GM18861 (cell line): Measurements from ENCODE around the gene PLAAT1.
A peak's percentile ranks its signal among the peaks of the same experiment; 100 is the strongest.

Experiments
- ATAC-seq: cut with Tn5 transposase; IDR thresholded peaks from one replicate; pipeline ENCODE4 v1.9.1; 2021; ENCODE audit not compliant: unreplicated experiment

The PLAAT1 gene

DNA sequence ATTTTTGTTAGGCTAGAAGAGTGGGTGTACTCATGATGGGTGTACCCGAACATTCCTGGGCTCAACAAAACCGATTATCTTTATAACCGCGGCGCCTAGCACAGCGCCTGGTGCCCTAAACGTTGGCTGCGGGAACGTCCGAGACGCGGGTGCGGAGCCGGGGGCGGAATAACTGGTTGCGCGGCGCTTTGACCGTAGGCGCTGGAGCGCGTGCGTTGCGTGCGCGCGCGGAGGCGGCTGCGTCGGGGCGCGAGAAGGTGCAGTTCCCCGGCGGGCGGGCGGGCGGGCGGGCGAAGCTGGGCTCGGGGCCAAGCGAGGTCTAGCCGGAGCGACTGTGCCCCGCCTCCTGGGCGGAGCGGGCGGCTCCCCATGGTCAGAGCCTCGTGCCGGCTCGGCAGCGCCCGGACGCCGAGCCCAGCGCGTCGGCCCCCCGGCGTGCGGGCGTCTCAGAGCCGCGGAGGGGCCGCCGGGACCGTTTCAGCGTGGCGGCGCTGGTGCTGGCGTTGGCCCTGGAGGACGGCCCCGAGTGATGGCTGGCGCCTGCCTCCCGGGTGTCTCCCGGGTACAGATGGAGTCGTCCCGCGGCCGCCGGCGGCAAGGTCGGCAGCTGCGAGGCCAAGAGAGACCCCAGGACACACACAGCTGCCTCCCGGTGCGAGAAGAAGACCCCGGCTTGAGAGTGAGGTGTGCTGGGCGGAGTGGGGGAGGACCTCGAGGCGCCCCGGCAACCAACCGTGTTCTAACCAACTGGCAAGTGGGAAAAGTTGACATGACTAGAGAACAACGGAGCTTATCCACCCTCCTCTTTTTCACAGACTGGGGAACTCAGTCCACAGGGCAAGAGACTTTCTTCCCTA lies at the start of gene PLAAT1:
Gene PLAAT1 (plus strand): TSS at position 373 of the 857 bp plus-strand sequence. CDS start 14,429 bp downstream, outside the sequence.
- peak; percentile 54 for ATAC-seq

DNA sequence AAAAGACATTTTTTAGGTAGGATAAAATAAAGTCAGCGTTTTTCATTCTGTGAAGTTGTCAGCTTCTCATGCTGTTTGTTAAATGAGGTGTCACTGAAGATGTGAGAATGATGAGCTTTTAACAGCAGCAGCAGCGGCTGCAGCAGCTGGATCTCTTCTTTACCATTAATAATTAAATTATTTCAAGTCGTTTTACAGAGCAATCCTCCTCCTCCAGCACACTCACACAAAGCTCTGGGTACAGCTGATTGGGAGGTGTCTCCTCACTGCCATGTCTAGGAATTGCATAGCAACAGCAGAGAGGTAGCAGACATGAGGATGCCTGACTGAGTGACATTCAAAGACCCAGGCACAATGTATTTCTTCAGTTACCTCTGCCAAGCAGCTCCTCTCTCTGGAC lies 46.7 kb upstream of the PLAAT1 start:
- no peak for ATAC-seq

DNA sequence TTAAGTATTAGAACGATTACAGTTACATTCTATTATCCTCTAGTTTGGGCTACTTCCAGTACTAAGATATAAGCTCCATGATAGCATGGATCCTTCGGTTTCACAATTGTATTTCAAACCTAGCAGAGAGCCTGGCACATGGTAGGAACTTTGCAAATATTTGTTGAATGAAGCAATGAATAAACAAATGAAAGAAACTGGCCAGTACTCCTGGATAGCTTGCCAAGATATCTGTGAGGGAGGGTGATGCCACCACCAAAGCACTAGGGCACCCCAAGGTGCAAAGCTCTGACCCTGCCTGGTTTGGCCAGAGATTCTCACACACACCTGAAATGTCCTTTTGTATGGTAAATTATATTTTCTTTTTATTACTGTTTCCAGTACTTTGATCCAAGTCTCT lies 44.3 kb upstream of the PLAAT1 start:
- ATAC-seq: no peak

DNA sequence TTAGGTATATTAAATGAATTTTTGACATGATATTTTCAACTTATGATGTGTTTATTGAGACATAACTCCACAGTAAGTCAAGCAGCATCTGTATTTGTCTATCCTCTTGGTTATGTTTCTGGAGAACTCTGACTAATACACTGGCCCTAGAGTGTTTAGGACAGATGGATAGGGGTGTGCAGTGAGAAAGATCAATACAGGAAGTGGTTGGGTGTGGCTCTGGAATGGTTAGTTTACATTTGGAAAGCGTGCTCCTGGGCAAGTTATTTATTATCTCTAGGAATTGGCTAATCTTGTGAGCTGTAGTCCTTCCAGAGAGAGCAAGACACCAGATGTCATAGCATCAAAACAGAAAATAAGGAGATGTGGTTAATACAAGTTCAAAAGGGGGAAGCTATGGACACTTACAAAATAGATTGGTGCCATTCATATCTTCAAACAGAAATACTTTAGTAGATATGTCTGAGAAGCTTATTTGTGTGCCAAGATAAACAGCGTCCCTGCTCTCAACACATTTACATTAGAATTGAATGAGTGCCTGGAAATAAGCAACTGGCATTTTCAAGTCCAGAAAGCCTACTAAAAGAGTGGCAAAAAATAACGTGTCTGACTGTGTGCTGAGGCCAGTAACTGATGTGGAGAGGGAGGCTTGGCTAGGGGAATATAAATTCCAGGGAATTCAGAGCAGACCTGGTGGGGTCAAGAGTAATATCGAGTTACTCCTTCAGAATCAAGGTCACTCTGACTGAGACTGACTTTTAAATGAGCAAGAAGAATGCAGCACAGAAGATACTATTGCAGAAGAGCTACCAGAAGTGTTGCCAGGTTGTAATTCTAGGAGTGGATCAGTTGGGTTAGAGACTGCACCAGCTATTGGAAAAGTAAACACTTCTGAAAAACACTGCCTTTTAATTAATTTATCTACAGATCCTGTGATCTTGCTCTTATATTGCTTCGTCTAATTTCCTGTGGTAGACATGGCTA lies 33.4 kb upstream of the PLAAT1 start:
- ATAC-seq: no peak

DNA sequence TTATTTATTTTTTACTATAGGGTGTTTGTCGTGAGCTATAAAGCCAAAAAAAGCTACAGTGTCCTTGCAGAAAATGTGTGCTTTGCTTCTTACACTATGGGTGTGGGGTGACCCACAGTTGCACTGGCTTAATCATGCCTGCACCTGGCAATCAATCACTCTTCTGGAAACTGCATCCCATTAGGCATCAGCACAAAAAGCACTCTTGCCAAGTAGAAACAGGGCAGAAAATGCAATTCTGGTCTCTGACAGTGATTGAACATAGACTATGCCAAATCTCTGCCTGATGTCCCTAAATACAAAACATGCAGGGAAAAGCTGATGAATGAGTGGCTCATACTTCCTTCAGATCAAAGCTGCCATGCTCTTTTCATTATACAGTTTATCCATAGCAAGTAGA lies 30.4 kb upstream of the PLAAT1 start:
- no peak for ATAC-seq

DNA sequence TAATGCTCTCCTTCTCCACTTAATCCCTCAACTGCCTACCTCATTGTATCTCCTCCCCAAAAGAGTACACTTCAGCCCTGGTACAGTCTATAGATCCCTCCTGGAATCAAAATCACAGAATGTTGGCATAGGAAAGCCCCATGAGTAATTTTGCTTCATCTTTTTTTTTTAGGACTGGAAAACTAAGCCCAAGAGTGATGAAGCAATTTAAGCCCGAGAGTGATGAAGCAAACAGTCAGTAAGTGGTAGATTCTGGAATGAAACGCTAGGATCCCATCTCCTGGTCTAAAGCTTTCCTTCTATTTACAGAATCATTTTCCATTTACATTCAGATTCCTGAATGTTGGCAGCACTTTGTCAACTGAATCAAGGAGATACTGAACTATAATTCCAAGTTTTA lies 29.8 kb upstream of the PLAAT1 start:
- ATAC-seq: no peak

DNA sequence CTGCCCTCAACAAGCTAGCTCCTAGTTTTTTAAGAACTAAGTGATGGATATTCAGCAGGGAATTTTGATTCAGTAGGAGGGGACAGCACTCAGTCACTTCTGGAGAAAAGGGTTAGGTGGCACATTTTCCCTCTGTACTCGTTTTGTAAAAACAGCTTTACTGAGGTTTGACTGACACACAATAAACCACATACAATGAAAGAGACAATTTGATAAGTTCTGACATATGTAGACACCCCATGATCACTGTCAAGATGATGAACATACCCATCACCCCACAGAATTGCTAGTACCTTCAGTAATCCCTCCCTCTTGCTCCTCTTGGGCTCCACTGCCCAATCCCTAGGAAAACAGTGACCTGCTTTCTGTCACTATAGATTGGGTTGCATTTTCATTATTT lies 29.0 kb upstream of the PLAAT1 start:
- no peak for ATAC-seq

DNA sequence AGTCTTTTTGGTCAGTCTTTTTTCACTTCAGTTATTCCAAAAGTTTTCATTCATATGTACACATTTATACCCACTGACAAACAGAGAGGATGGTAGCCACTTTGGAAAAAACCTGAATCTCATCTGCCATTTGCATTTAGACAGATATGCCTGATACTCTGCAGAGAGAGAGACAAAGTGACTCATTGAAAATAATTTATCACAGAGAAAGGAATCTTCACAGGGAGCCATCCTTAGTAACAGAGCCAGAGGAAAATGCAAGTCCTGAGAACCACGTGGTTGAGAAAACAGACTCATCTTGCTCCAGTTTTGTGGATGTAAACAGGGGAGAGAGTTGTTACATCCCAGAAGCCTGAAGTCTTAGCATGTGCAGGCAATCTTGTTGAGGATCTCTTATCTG lies 28.2 kb upstream of the PLAAT1 start:
- ATAC-seq: no peak

DNA sequence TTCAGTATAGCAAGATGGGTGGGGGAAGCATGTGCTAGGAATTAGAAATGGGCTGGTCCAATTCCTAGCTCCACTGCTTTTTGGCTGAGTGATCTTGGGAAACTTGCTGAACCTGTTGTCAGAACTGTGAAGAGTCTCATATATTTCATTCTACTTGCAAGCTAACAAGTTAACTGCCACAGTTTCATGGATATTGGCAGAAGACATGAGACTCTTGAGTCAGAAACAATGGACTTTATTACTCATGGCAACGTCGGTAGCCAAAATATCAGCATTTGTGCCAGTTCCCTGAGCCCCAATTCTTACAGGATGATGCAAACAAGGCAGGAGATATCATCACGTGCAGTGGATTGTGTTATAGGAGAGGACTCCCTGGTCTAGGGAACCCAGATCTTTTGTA lies 26.6 kb upstream of the PLAAT1 start:
- ATAC-seq: no peak

DNA sequence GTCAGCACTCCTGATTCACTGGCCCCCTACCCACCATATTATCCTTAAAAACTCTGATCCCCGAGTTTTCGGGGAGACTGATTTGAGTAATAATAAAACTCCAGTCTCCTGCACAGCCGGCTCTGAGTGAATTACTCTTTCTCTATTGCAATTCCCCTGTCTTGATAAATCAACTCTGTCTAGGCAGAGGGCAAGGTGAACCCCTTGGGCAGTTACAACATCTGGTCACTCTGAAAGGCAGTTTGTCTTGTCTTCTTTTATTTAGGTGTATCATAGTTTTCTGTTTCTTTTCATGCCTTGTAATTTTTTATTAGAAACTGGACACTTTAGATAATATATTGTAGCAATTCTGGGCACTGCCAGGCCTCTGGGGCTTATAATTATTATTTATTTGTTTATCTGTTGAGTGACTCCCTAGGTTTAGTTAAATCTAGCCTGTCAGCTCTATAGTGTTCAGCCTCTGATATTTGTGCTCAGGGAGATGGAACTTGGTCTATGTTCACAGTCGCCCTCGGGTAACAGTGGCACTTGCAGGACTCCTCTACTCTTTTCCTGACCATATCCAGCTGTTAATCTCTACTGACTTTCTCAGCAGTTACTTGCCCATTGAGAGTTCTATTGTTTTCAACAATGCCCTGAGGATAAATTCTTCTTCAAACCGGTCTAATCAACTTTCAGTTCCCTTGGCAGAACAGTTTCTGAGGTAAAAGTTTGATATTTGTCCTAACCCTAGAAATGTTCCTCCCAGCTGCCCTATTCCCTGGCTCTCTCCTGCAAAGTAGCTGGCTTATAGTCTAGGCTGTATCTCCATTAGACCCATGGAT lies 15.5 kb upstream of the PLAAT1 start:
- ATAC-seq: no peak

DNA sequence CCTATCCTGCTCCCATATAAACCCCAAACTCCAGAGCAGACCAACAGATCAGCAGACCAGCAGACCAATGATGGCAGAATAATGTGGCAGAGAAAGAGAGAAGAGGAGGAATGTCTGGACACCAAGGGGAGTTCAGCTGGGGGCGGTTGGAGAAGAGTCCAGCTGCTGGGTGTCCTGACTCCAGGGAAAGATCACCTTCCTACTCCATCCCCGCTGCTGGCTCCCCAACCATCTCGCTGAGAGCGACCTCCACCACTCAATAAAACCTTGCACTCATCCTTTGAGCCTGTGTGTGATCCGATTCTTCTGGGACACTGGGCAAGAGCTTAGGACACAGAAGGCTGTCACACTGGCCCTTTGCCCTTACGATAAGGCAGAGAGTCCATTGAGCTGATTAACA lies 12.8 kb upstream of the PLAAT1 start:
- ATAC-seq: no peak

DNA sequence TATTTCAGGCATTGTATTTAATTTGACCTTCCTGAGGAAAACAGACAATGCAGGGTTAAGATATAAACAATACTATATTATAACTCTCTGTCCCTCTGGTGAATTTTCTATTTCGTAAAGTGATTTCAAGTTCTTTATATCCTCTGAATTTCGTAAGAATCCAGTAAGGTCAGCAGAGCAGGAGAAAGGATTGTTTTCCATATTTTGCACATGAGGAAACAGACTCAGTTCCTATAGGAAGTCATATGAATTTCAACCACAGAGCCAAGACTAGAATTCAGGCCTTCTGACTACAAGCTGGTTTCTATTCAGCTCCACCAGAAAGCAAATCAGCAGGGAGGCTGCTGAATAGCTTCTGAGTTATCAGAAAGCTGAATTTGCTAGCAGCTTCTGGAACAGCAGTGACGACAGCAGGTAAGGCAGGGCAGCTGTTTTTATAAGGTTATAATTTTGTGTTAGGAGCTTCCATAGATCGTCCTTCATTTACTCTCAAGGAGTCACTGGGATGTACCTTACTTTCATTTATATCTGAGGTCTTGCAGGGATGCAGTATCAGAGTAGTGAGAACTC lies 11.1 kb upstream of the PLAAT1 start:
- ATAC-seq: no peak

DNA sequence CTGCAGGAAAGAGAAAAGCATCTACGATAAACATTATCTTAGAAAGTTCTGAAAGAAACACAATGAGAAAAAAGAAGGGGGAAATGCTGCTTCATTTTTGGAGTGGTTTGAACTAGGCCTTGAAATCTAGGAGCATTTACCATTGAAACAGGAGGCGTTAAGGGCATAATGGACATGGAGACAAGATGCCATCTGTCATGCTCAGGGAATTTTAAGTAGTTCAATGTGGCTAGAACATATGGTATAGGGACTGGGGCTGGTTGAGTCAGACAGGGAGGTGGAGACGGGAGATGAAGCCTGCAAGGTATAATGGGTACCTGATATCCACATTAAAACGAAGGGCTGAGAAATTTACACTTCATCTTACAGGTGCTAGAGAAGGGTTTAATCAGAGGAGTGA lies 10.4 kb upstream of the PLAAT1 start:
- no peak for ATAC-seq

DNA sequence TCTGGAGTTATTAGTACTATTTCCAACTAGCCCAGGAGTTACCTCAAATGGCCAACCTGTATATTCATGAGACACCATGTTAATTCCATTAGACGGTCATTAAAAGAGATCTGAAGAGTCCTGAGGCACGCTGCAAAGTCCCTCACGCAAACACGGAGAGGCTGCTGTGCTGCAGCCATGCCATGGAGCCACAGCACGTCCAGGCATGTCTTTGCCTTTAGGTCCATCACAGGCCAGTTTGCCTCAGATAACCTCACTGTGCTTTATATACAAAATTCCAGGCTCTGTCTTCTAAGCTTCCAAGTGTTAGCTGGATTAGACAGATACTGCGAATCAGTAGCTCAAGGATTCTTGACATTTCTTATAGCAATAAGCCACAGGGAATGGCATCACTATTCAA lies 9.8 kb upstream of the PLAAT1 start:
- no peak for ATAC-seq

DNA sequence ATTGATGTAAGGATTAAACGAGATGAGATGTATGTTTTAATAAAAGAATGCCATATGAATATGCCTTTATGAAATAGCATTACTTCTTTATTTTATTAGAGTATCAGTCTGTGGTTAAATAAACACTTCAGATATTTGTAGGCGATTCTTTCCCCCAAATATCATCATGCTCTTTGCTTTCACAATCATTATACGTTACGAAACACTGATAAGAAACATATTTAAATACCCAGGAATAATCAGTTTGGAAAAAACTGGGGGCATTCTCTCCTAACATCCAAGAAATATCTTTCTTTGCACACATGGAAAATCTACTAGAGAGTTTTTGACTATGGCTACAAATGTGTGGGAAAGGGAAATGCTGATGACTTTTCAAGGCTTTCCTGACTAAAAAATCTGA lies 4.4 kb upstream of the PLAAT1 start:
- ATAC-seq: no peak

DNA sequence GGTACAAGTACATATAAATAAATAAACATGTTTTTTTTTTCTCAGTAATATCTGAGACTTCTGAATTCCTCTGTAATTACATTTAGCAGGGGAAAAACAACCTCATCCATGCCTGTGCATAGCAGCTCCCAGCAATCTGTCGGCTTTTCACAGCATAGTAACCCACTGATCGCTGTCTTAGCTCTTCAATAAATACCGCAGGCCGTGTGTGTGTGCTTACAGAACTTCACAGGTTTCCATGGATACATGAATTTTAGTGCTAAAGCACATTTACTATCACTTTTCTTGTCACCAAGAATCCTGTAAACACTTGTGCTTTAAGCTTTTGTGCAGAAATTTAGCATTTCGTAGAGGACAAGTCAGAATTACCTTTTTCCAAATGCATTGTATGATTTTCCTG lies 4.0 kb upstream of the PLAAT1 start:
- ATAC-seq: no peak

DNA sequence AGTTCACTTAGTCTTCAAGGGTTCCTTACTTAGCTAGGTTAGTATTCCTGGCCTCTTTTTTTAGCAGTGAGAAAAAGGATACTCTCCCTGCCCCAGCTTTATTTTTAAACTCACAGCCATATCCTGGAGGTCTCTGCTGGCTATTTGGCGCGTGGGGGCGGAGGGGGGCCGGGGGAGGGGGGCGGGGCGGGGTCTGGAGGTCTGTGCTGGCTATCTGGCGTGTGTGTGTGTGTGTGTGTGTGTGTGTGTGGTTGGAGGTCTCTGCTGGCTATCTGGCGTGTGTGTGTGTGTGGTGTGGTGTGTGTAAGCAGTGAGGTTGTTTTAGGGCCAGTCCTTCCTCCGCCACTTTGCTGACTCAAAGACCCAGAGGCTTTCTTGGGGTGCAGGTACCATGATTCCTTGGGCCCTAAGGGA lies 579 bp upstream of the PLAAT1 start:
- ATAC-seq: no peak

DNA sequence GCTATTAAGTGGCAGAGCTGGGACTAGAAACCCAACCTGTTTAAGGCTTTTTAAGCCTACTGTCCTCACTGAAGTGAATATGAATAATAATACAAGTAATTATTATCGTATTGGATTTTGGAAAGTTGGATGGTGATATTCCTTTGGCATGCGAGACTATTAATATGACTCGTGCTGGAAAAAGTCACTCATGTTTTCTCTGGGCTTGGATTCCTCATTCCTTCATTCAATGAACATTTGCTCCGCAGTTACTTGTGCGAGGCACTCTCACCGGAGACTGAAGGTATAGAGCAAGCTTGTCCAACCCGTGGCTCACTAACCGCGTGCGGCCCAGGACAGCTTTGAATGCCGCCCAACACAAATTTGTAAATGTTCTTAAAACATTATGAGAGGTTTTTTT lies 694 bp downstream of the PLAAT1 start:
- ATAC-seq: no peak

DNA sequence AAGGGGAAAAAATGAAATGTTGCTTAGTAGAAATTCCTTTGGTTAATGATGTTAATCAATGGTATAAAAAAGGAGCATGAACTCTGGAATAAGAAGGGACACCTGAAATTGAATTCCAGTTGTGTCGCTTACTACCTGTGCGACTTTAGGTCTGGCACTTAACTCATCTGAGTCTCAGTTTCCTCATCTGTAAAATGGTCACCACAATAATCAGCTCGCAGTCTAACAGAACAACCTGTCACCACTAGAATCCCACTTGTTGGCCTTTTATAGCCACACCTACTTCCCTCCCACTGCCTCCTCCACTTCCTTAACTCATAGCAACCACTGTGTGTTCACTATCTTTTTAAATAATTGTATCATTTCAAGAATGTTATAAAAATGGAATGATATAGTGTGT lies 2.5 kb downstream of the PLAAT1 start:
- no peak for ATAC-seq

DNA sequence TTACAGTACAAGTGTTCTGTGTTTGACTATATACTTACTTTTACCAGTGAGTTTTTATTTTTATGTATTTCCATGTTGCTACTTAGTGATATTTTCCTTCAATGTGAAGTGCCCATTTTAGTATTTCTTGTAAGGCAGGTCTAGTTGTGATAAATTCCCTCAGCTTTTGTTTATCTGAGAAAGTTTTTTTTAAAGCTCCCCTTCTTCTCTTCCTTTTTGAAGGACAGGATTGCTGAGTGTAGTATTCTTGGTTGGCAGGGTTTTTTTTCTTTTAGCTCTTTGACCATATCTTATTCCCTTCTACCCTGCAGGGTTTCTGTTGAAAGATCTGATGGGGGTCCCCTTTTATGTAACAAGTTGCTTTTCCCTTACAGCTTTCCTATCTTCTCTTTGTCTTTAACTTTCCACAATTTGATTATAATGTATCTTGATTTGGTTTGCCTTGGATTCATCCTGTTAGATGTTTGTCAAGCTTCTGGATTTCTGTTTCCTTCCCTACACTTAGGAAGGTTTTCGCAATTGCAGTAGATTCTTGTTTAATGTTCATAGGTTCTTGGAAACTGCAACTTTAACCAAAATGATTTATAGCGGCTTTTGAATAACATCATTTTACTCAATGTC lies 7.9 kb downstream of the PLAAT1 start:
- ATAC-seq: no peak
